ENCODE measurements around the gene ZFP90. TPM values are rescaled to one million over a fixed set of nuclear protein-coding genes. Genes with fewer than 3 reads are reported as not detected.

ZFP90 gene
- total RNA-seq, 4 donors from 2014 or later: 21.3 to 38.2 (median 27.3) TPM

DNA sequence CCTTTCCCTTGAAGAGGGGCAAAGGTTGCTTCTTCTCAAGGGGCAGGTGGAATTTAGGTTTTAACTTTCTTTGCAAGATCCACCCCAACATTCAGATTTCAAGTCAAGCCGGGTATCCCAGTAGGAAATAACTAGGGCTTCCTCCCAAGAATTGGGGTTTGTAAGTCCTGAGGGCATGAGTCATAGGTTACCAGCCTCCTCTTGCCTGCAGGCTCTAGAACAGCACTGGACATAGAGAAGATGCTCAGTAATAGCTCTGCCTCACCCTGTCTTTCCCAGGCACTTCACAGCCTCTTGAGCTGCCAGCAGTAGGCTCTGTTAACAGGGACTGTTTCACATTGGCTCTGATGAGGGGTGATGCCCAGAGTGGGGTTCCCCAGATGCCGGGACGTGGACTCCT, 35.8 kb upstream of the ZFP90 start:
- 50 to 80% methylated on average over 1 of the region's 3 CpGs for WGBS, 2 donors (ENCODE audit: low coverage in 1 of 2)
- Histone ChIP-seq H3K4me3 (no peak overlapping the region), H3K9me3 (no peaks in the 10 kb centered on the region), H3K36me3 (no peaks in the 10 kb centered on the region), H3K27ac (no peak overlapping the region), H3K4me1 (no peaks in the 10 kb centered on the region), H3K27me3 (peaks cover 27% of the 10 kb centered on the region)
- TF ChIP-seq EP300 (IDR thresholded peaks at IDR 0.05): no peak
- no peak for TF ChIP-seq POLR2A (IDR thresholded peaks at IDR 0.05)
- TF ChIP-seq, protein P1, sequence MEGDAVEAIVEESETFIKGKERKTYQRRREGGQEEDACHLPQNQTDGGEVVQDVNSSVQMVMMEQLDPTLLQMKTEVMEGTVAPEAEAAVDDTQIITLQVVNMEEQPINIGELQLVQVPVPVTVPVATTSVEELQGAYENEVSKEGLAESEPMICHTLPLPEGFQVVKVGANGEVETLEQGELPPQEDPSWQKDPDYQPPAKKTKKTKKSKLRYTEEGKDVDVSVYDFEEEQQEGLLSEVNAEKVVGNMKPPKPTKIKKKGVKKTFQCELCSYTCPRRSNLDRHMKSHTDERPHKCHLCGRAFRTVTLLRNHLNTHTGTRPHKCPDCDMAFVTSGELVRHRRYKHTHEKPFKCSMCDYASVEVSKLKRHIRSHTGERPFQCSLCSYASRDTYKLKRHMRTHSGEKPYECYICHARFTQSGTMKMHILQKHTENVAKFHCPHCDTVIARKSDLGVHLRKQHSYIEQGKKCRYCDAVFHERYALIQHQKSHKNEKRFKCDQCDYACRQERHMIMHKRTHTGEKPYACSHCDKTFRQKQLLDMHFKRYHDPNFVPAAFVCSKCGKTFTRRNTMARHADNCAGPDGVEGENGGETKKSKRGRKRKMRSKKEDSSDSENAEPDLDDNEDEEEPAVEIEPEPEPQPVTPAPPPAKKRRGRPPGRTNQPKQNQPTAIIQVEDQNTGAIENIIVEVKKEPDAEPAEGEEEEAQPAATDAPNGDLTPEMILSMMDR (IDR thresholded peaks at IDR 0.05): no peak
- no peak for TF ChIP-seq POLR2AphosphoS5 (IDR thresholded peaks at IDR 0.05)
- no peak for ATAC-seq

DNA sequence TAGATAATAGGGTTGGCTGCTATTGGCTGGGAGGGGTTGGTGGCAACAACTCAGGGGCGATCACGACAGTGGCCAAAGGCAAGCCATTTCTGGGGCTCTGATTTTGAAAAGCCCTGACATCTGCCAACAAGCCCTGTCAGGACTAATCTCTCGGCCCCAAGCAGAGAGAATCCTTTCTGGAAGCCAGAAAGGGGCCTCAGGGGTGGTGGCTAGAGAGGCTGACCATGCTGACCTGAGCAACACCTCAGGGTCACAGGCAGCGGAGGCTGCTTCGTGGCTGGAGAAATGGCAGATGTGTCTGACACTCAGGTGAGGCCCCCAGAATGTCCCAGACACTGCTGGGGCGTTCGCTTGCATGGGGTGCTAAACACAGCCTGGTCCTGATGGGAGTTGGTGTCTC, 35.0 kb upstream of the ZFP90 start:
- 42 to 69% methylated on average over 2 to 5 of the region's 7 CpGs for WGBS, 2 donors (ENCODE audit: low coverage in 1 of 2)
- Histone ChIP-seq H3K27ac (no peak overlapping the region), H3K4me3 (no peak overlapping the region), H3K36me3 (no peaks in the 10 kb centered on the region), H3K9me3 (no peaks in the 10 kb centered on the region), H3K27me3 (peaks cover 26% of the 10 kb centered on the region), H3K4me1 (no peaks in the 10 kb centered on the region)
- no peak for TF ChIP-seq EP300 (IDR thresholded peaks at IDR 0.05)
- no peak for TF ChIP-seq POLR2A (IDR thresholded peaks at IDR 0.05)
- TF ChIP-seq POLR2AphosphoS5 (IDR thresholded peaks at IDR 0.05): no peak
- TF ChIP-seq, protein P1 (IDR thresholded peaks at IDR 0.05): no peak
- ATAC-seq: no peak

DNA sequence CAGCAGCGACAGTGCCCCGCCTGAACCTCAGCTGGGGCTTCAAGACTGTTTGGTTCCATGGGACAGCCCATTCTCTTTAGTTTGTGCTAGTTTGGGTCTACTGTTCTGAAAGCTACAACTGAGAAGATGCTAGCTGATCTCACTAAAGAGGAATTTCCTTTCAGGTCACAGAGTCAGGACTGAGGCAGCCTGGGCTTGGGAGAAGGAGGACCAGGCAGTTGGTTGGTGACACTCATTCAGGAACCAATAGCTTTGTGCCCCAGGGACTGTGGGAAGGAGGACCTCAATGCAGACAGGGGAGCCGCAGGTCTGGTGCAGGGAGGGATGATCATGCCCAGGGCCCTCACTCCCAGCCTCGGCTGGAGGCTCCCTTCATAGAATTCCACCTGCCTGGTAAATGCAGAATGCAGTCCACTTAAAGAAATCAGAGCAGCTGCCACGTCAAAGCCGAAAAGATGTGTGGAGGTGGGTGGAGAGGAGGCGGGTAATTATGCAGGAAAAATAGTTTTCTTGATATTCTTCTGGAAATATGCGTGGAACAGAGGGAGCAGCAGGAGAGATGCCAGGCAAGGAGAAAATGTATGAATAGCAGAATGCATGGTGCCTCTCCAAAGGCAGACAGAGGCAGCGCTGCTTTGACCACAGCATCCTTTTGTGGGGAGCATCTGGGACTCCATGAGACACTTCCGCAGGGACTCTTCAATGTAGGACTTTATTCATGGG, 32.6 kb upstream of the ZFP90 start:
- WGBS, 2 donors (ENCODE audit: low coverage in 1 of 2): 62 to 77% methylated on average over 5 to 7 of the region's 10 CpGs
- TF ChIP-seq, protein P1 (IDR thresholded peaks at IDR 0.05): no peak
- no peak for TF ChIP-seq POLR2AphosphoS5 (IDR thresholded peaks at IDR 0.05)
- TF ChIP-seq EP300 (IDR thresholded peaks at IDR 0.05): no peak
- TF ChIP-seq POLR2A (IDR thresholded peaks at IDR 0.05): no peak

DNA sequence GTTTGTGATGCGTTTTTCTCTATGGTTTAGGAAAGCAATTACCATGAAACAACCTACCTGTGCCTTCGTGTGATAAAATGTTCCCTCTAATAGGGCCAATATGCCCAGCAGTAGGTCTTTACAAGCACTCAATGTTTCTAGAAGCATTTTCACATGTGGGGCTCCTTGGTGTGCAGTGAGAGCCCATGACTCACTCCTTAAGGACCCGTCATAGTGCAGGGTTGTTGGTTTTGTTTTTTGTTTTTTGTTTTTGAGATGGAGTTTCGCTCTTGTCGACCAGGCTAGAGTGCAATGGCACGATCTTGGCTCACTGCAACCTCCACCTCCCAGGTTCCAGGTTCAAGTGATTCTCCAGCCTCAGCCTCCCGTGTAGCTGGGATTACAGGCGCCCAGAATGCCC, 31.1 kb upstream of the ZFP90 start:
- Histone ChIP-seq H3K27me3 (peaks cover 43% of the 10 kb centered on the region), H3K4me1 (peaks cover 0 to 11% (median 0%) of the 10 kb centered on the region in 3 donors), H3K4me3 (no peak overlapping the region), H3K9me3 (no peaks in the 10 kb centered on the region), H3K36me3 (no peaks in the 10 kb centered on the region), H3K27ac (no peak overlapping the region)
- 62 to 66% methylated on average over 5 to 6 of the region's 8 CpGs for WGBS, 2 donors (ENCODE audit: low coverage in 1 of 2)
- no peak for TF ChIP-seq POLR2AphosphoS5 (IDR thresholded peaks at IDR 0.05)
- no peak for TF ChIP-seq EP300 (IDR thresholded peaks at IDR 0.05)
- TF ChIP-seq, protein P1 (IDR thresholded peaks at IDR 0.05): no peak
- no peak for TF ChIP-seq POLR2A (IDR thresholded peaks at IDR 0.05)
- no peak for ATAC-seq

More for the DNA sequence above, 32.6 kb upstream of the ZFP90 start:
- peaks cover 0 to 11% (median 0%) of the 10 kb centered on the region in 3 donors for H3K4me1 ChIP-seq
- no peak overlapping the region for H3K27ac ChIP-seq
- no peaks in the 10 kb centered on the region for H3K36me3 ChIP-seq
- H3K4me3 ChIP-seq: no peak overlapping the region
- H3K27me3 ChIP-seq: peaks cover 49% of the 10 kb centered on the region
- ATAC-seq: no peak
- no peaks in the 10 kb centered on the region for H3K9me3 ChIP-seq

DNA sequence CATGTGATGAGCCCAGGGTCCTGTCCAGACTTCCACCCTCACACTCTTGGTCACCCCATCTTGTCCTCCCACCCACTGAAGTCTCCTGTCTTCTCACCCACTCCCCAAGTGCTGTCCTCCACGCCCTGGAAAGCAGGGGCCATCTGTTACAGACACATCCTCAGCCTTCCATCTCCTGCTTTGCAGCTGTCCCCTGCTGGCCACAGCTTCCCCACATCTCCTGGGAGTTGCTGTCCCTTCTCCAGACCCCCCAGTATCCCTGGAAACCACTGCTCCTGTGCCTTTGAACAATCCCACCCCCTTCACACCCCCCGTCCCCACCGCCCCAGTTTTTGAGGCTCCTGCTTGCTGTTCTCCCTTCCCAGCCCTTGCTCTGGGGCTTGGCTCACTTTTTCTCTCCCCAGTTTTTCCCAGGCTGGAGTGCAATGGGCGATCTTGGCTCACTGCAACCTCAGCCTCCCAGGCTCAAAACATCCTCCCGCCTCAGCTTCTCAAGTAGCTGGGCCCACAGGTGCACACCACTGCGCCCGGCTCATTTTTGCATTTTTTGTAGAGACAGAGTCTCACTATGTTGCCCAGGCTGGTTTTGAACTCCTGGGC, 30.4 kb upstream of the ZFP90 start:
- Histone ChIP-seq H3K4me3 (no peak overlapping the region), H3K27ac (no peak overlapping the region), H3K9me3 (no peaks in the 10 kb centered on the region), H3K27me3 (peaks cover 40% of the 10 kb centered on the region), H3K4me1 (peaks cover 0 to 11% (median 0%) of the 10 kb centered on the region in 3 donors), H3K36me3 (no peaks in the 10 kb centered on the region)
- TF ChIP-seq POLR2AphosphoS5 (IDR thresholded peaks at IDR 0.05) (no peak), POLR2A (IDR thresholded peaks at IDR 0.05) (no peak), EP300 (IDR thresholded peaks at IDR 0.05) (no peak)
- TF ChIP-seq, protein P1 (IDR thresholded peaks at IDR 0.05): no peak
- no peak for ATAC-seq
- WGBS, 2 donors (ENCODE audit: low coverage in 1 of 2): 71 to 82% methylated on average over 7 of the region's 7 CpGs

Data from gastroesophageal sphincter (tissue), 4 donors.